Islet precursor cell (in vitro differentiated cells): Measurements from ENCODE around the gene RHAG.

ENCODE experiments used
- DNase-seq: peaks from one replicate; pipeline ENCODE4 v3.0.0-alpha.2; 2018

RHAG gene

DNA sequence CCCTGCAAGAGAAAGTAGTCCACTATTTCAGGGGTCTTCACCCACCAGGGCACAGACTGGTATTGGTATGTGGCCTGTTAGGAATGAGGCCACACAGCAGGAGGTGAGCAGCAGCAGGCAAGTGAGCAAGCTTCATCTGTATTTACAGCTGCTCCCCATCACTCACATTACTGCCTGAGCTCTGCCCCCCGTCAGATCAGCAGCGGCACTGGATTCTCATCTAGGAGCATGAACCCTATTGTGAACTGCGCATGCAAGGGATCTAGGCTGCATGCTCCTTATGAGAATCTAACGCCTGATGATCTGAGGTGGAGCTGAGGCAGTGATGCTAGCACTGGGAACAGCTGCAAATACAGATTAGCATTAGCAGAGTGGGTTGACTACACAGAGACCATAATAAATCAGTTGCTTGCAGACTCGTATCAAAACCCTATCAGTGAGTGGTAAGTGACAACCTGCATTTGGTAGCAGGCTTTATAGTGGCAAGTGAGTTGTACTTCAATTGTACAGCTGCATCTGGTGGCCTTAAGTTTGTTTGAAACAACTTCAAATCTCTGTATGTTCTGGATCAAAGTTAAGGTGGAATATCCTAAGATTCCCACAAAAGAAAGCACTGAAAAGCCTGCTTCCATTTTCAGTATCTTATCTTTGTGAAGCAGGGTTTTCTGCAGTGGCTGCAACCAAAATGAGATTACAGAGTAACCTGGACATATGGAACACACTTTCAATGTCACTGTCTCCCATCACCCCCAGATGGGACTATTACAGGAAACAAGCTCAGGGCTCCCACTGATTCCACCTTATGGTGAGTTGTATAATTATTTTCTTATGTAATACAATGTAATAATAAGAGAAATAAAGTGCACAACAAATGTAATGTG, 73.4 kb downstream of the RHAG start:
- DNase-seq, result no peak

DNA sequence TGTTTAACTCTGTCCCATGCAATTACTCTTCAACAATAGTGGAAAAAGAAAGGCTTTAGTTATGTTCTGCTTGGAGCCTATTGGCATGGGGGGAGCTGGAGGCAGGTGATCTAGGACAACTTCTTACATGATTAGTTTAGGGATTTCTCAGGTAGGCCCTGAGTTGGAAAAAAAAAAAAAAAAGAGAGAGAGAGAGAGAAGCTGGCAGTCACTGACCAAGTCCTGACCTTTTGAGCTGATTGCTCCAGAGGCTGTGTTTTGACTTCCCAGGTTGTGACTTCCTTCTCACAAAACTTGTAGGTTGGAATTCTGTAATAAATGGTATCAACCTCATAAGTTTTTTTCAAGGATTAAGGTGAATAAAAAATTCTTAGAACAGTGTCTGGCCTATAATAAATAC, 78.4 kb downstream of the RHAG start:
- DNase-seq, result no peak

DNA sequence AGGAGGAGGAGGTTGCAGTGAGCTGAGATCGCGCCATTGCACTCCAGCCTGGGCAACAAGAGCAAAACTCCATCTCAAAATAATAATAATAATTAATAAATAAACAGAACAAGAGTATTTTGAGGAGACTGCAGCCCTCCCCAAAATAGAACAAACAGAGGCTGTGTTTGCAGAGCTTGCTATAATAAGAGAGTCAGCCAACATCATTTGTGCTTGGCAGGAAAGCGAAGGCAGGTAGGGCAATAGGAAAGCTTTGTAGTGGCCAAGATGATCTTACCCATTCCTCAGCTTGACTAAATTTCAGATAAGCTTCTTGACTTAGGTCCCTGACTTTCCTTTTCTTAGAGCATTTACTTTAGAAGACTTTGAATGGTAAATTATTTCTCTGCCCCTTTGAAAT, 79.5 kb downstream of the RHAG start:
- no peak for DNase-seq

DNA sequence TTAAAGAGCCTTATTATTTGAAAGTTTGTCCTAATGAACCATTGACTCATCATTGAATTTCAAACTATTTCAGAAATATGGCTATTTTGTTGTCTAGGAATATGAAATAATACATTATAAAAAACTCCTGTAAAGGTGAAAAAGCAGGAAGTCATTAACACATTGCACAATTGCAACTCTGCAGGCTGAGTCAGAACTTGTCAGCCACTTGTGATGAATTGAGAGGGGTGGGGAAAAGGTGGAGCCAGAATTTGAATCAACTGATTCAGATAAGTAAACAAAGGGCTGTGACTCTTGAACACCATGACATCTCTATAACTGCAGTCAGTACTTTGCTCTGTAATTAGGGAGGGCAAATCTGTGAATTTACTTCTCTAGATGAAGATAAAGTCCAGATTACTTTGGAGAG, 80.2 kb downstream of the RHAG start:
- no peak for DNase-seq

DNA sequence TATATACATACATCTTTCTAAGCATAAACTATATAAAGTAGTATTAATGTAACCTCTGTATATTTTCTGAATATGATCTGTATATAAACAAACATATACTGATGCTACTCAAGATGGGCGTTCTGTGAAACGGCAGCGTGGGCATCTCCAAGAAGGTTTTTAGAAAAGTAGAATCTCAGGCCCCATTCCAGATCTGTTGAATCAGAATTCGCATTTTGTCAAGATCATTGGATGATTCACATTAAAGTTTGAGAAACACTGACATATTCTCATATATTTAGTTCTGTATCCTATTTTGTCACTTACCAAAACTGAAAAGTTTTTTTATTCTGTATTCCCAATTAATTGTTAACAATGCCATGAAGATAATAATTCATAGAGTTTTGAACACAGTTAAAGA, 80.7 kb downstream of the RHAG start:
- no peak for DNase-seq
